ENCODE results near the gene FAM53B.

FAM53B gene

GRCh38 chr10:124694481-124695220 lies 49.5 kb downstream of the FAM53B start:
- no peak for DNase-seq

- no peak for DNase-seq
Measured at GRCh38 chr10:124693801-124694416, 50.3 kb downstream of the FAM53B start.

- no peak for DNase-seq
Measured at GRCh38 chr10:124693396-124693795, 50.8 kb downstream of the FAM53B start.

- no peak for DNase-seq
Measured at GRCh38 chr10:124692100-124692446, 52.1 kb downstream of the FAM53B start.

- no peak for DNase-seq
Measured at GRCh38 chr10:124691421-124692099, 52.6 kb downstream of the FAM53B start.

DNA sequence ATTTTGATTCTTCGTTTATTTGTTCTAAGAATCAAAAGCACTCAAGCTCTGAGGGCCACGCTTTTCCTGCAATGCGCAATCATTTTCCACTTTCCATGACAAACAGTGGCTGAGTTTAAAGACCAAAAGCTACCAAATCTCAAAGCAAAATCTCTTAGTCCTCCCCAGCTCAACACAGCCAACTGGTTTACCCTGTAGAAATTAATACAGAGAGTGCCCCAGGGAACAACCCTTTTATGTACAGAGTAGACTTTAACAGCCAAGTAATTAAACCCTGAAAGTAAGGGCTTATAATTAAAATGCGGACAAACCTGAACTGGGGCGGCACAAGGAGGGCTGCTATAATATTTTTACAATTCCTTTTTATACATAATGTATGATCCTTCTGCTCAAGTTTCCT lies 53.2 kb downstream of the FAM53B start:
- no peak for DNase-seq

DNA sequence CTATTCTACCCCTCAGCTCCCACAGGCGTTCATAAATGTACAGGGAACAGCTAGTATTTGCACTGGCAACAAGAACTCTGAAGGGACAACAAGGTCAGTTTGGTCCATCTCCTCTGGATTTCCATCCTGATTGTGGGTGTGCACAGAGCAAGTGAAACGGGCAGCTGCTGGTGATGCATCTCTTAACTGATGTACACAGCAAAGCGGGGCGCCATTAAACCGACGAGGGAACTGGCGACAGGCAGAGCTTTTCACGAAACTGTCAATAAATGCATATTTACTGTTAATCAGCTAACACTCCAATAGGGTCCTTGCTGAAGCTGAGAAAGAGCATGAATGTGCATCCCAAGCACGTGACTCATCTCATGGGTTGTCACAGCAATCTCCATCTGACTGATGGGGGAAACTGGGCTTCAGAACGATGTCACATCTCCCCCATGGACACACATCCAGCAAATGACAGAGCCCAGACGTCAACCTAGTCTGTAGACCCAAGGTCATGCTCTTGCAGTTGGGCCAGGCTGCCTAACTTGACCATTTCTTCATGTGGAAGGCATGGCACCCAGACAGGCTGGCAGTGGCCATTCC lies 54.2 kb downstream of the FAM53B start:
- no peak for DNase-seq

DNA sequence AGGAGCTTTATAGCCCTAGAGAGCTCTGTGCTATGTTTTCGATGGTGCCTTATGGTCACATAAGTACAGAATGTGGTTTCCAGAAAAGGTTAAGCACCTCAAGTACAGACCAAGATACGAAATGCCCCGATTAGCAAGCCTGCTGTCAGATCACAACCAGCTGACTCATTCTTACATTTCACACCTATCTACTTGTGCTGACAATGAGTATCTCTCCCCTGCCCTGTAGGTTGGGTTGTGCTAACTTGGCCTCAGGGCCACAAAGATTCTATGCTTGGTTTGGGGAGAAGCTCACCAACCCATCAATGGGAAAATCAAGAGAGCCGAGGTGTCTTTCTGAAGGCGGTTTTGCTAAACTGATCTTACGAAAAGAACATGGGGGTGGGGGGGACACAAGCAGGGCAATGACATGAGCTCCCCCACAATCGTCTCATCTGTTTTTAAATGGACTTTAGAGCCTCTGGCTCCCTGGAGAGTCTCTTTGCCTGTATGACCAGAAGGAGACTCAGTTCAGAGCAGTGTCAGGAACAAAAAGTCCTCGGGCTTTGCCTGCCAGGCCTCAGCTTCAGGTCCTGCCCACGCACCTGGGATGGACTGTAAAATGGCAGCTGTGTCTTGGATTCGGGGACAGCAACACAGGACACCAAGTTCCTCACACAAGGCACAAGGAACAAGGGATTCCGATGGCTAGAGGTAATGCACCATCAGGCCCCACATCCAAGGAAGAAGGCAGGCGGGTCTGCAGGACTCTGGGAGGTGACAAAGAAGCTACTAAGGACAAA lies 55.1 kb downstream of the FAM53B start:
- peak; percentile 77 for DNase-seq

- DNase-seq = no peak
Measured at GRCh38 chr10:124688386-124688785, 55.8 kb downstream of the FAM53B start.

- DNase-seq = no peak
Measured at GRCh38 chr10:124686707-124687376, 57.3 kb downstream of the FAM53B start.

- no peak for DNase-seq
Measured at GRCh38 chr10:124685261-124685660, 58.9 kb downstream of the FAM53B start.

GRCh38 chr10:124683814-124684213 lies 60.4 kb downstream of the FAM53B start:
- no peak for DNase-seq

DNA sequence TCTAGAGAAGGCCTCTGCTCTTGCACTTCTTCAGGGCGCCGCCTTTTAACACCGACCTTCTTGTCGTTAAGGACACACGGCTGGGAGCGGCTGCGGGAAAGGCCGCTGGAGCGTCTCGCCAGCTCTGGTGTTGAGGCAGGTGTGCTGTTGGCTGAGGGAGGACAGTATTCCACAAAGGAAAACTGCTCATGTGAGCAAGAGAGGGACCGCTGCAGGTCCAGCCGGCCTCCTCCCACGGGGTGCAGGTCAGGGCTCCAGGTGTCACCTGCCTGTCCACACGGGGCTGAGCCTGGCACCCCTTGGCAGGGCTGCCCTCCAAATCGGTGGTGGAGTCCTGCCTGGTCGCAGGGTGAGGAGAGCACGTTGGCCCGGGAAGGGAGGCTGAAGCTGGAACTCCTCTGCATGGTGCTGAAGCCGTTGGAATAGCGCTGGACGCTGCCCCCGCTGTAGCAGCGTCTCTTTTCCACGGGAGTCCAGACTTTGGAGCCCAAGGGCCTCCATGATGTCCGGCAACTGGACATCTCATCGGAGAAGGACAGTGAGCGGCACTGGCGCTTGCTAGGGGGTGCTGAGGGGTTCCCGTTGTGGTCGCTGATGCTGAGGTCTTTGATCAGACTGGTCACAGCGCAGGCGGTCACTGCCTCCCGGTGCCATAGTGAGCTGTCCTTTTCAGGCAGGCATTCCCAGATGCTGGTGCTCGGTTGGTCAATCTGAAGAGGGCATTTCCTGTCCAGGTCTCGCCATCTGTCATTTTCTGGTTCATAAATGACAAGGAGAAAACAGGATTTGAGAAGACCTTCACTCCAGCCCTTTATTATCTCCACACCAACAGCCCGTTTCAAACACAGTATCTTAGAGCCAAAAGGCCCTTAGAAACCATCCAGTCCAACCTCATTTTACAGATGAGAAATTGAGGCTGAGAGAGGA lies 62.3 kb downstream of the FAM53B start:
- DNase-seq = no peak

GRCh38 chr10:124681091-124681490 lies 63.1 kb downstream of the FAM53B start:
- no peak for DNase-seq

DNA sequence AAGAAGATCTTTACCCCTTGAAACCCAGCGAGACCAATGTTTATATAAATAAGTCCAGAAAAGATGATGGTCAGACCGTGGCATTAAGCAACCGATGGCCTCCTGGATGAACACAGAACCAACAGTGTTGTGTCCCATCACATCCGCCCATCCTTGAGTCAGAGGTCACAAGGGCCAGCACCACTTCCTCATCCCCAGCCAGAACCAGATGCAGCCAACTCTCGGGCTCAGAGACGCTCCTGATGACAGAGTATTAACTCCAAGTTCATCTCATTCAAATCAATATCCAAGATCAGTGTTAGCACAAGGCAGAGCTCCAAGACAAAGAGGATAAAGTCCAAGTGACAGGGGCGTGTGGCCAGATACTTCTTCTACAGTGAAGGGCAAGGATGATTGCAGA lies 63.5 kb downstream of the FAM53B start:
- DNase-seq = no peak

- no peak for DNase-seq
Measured at GRCh38 chr10:124679401-124679800, 64.8 kb downstream of the FAM53B start.

DNA sequence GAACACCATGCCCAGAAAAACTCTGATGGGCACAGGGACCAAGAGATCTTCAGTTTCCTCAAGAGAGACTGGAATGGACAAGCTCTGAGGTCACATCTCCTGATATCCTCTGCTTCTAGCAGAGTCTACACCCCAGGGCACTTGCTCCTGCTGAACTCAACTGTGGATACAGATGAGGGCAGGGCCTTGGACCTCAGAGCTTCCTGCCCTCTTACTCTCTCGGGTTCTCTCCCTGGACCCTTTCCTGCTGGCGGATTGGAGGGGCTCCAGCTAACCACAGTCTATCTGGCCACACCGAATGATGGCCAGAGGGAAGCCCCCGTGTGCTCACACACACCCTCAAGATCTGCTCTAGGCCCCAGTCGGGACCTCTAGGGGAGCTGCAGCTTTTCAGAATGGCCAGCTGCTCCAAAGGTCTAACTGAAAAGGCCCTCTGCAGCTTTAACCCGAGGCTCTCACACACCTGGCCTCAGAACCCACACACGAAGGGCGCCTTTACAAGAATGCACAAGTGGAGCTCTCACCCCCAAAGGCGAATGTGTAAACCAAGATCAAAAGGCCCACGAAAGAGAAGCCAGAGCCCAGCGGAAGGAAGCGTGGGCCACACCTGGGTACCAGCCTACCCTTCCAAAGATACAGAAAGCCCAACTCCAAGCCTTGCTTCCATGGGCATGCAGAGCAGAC lies 65.5 kb downstream of the FAM53B start:
- DNase-seq = no peak

DNA sequence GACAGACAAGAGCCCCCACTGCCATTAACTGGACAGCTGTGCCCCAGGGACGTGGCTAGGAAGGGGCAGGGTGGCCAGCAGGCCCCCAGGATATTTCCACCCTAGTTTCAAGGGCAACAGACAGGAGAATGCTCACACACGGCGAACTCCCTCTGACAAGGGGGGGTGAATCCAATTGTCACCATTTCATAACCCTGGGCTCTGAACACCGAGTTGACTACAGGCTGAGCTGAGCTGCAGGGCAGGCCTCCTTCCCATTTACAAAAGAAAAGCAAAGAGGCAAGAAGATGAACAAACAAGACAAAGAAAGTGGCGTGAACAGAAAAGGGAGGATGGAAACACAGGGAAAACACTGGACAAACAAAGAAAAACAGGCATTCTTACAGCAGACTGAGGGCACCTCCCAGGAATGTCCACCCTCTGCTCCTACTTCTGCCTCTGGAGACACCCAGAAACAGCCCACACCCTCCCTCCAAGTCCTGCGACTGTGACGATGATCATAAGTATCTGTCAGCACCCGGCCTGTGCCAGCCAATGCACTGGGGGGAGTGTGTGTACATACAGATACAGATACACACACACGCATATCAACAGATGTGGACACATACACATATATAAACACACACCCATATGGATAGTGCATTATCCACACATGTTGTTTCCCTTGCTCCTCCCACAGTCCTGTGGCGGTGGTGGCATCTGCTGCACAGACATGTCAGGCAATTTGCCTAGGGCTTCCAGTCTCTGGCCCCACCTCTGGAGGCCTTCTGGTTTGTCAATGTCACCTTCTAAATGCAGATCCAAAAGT lies 66.2 kb downstream of the FAM53B start:
- no peak for DNase-seq

DNA sequence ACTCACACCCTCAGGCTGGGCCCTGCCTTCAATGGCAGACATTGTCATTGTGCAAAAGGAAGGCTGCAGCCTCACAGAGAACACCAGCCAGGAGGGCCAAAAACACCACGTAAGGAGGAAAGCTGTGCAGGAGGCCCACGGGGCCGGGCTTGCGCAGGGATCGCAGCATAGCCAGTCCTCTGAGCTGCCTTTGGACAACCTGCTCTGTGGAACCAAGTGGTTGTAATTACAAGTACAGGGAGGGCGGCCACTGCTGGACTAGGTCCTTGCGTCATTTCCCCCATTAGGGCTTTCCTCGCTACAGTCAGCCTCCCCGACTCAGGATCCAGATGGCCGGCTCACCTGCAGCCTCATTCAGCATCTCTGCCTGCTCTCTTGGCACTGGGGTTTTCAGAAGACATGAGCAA lies 66.9 kb downstream of the FAM53B start:
- no peak for DNase-seq
